Kidney (tissue), 14 donors: ENCODE results near the gene ROR2. TPM values are rescaled to one million over a fixed set of nuclear protein-coding genes. Genes with fewer than 3 reads are reported as not detected.

ENCODE experiments used
- DNase-seq, 5 donors: peaks; one replicate each; pipeline ENCODE4 v3.0.0-alpha.2; 2013 to 2020
- FAIRE-seq: peaks from 2 replicates; lab custom pipeline; 2012; peaks lifted over from hg19 to GRCh38; lab: Jason Lieb, UNC
- H3K27ac ChIP-seq, 2 donors: one replicate each; pipeline ENCODE4 v1.7.0; 2013; ENCODE audit warnings: low read depth in 2 of 2, low read length in 2 of 2, inconsistent platforms in 1 of 2
- H3K27me3 ChIP-seq: one replicate; pipeline ENCODE4 v1.7.1; 2013; ENCODE audit warnings: low read length, inconsistent platforms; ENCODE audit not compliant: control insufficient read depth, insufficient read depth
- H3K36me3 ChIP-seq, 3 donors: one replicate each; pipeline versions ENCODE4 v1.7.0 to v1.7.1; 2013; ENCODE audit warnings: low read length in 3 of 3, control low read depth in 1 of 3, inconsistent platforms in 1 of 3; ENCODE audit not compliant: insufficient read depth in 3 of 3, control insufficient read depth in 2 of 3
- H3K4me1 ChIP-seq, 3 donors: one replicate each; pipeline versions ENCODE4 v1.7.0 to v1.7.1; 2013; ENCODE audit warnings: low read length in 3 of 3, inconsistent platforms in 1 of 3, low read depth in 1 of 3; ENCODE audit not compliant: control insufficient read depth in 2 of 3, insufficient read depth in 2 of 3
- H3K4me3 ChIP-seq, 3 donors: one replicate each; pipeline versions ENCODE4 v1.7.0 to v1.8.1; 2013; ENCODE audit warnings: low read length in 3 of 3, control low read depth in 1 of 3, inconsistent platforms in 1 of 3
- H3K9ac ChIP-seq, 3 donors: one replicate each; pipeline versions ENCODE4 v1.7.0 to v1.7.1; 2013; ENCODE audit warnings: low read length in 3 of 3, control low read depth in 1 of 3, inconsistent platforms in 1 of 3
- H3K9me3 ChIP-seq, 3 donors: one replicate each; pipeline versions ENCODE4 v1.7.0 to v1.7.1; 2013; ENCODE audit warnings: low read length in 3 of 3, control low read depth in 1 of 3, inconsistent platforms in 1 of 3; ENCODE audit not compliant: control insufficient read depth in 2 of 3, insufficient read depth in 1 of 3
- CTCF ChIP-seq: IDR thresholded peaks from 3 replicates; pipeline ENCODE4 v1.5.1; 2012; ENCODE audit warnings: mild to moderate bottlenecking, moderate library complexity, borderline replicate concordance; ENCODE audit not compliant: insufficient read depth; ENCODE audit errors: extremely low read depth
- intact Hi-C: fragments of 100-400 bp; cut with DNase I; formaldehyde crosslinking; loops from one replicate; pipeline ENCODE4 v1.11.1; 2022
- polyA plus RNA-seq: library from polyadenylated mRNA; stranded (reverse); fragments of 350-450 nt; fragmentation: Illumina TruSeq; extraction: RNeasy Lipid Tissue Mini Kit (QIAGEN cat#74804); gene quantifications from one replicate; pipeline ENCODE4 v1.2.3, GENCODE V29; 2014; ENCODE audit warnings: low read depth, low replicate concordance; ENCODE audit not compliant: insufficient read depth
- total RNA-seq: library from RNA; stranded (reverse); fragmentation: NEBNext Ultra II Directional; extraction: Animal tissue kit (Norgen Biotek cat#: 25700); gene quantifications from one replicate; pipeline ENCODE4 v1.2.1, GENCODE V29; 2021
- donor health status: control.
- donor health status: control.
- donor health status: control.
- donor health status: control.
- donor health status: control.
- donor health status: DM: yes; HTN: yes; CAD: no.
- donor health status: Normal renal cell carcinoma (clear cell type).

The ROR2 gene
- total and polyA plus RNA-seq, 2 donors from 2014 or later, result 1.5 to 5.7 TPM

DNA sequence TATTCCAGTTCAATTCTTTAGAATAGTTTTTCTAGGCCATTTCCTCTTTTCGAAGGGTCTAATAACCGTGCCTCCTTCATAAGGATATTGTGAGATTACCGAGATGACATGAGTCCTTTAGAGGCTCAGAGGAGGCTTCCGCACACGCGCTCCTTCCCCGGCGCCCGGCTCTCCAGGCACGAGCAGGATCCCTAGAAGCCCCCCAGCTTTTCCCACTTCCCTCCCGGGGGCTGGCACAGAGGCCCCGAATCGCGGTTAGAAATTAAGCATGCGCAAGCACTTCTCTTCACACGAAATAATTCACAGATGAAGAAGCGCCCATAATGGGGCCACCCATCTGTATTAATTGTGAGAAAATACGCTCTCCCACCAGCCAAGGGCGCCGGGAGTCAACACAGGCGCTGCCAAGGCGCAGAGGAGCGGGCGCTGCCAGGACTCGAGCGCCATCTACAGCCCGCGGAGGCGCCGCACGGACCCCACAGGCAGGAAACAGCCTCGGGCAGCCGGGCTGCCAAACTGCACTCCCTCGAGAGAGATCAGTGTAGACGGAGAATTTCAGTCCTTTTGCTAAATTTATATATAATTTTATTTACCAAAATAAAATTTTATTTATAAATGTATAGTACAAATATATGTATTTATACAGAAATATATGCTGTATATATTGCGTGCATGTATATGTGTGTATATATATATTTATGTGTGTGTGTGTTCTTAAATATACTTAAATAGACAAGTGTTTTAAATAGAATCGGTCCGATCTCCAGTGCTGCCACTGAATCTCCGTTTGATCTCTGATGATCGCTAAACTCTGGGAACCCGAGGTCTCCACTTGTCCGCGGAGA, 268.3 kb downstream of the ROR2 start:
- H3K4me3 ChIP-seq, result no peak overlapping the region
- no peak overlapping the region for H3K27ac ChIP-seq
- H3K4me1 ChIP-seq, result no peaks in the 10 kb centered on the region
- H3K36me3 ChIP-seq, result no peaks in the 10 kb centered on the region
- H3K9me3 ChIP-seq, result no peaks in the 10 kb centered on the region
- intact Hi-C loops, result no loop called here
- FAIRE-seq, result peak; percentile 41
- peak; percentile 80 to 90 (median 84) for DNase-seq
- no peaks in the 10 kb centered on the region for H3K27me3 ChIP-seq
- peak; percentile 77 for TF ChIP-seq CTCF
- no peak overlapping the region for H3K9ac ChIP-seq

DNA sequence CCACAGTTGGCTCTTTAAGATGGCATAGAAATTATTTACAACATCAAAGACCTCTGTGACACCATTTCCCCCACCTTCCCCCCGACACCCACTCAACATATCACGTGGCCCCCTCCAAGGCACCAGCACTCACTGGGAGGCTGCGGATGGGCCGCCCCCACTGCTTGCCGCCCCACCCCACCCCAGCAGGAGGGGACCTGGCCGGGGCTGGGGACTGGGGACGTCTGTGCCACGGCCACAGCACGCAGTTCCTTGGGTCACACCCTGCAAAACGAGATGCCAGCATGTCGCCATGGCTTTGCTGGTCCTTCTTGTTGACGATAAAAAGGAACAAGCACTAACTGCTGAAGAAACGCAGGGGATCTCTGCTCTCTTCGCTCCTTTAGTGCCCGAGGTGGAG, 269.0 kb downstream of the ROR2 start:
- intact Hi-C loops, result no loop called here
- H3K36me3 ChIP-seq, result no peaks in the 10 kb centered on the region

DNA sequence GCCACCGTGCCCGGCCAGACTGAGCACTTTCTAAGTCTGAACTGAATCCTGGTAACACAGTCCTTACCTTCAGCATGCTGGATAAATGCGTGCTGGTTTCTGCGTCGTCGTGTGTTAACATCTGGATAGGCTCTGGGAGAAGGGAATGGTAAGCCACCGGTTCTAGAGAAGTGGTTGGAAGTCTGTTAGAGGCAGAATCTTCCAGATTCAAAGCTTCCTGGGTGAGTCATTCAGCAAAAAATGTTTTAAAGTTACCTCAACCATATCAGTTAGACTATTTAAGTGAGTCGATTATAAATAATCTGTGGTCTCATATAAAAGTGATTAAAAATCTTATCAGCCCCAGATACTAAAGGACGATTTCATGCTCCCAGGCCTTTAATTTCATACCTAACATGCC, 269.9 kb downstream of the ROR2 start:
- FAIRE-seq (no peak), DNase-seq (no peak)
- Histone ChIP-seq H3K9me3 (no peaks in the 10 kb centered on the region), H3K27me3 (no peaks in the 10 kb centered on the region), H3K36me3 (no peaks in the 10 kb centered on the region), H3K4me3 (no peak overlapping the region), H3K4me1 (no peaks in the 10 kb centered on the region), H3K9ac (no peak overlapping the region), H3K27ac (no peak overlapping the region)
- intact Hi-C loops, result no loop called here
- no peak for TF ChIP-seq CTCF

More for the DNA sequence above, 269.0 kb downstream of the ROR2 start:
- Histone ChIP-seq H3K4me3 (no peak overlapping the region), H3K9me3 (no peaks in the 10 kb centered on the region), H3K27me3 (no peaks in the 10 kb centered on the region), H3K9ac (no peak overlapping the region), H3K27ac (no peak overlapping the region), H3K4me1 (no peaks in the 10 kb centered on the region)
- DNase-seq, result no peak
- TF ChIP-seq CTCF, result no peak
- FAIRE-seq, result no peak
